GM19099 (cell line): ENCODE measurements around the gene KCNE1.

ENCODE experiments used
- POLR2A ChIP-seq: IDR thresholded peaks from 3 replicates; pipeline ENCODE4 v1.6.1; 2011; ENCODE audit warnings: low read depth; ENCODE audit not compliant: insufficient read length; ENCODE audit errors: extremely low read depth

Gene KCNE1

GRCh38 chr21:34511787-34512455, at the start of gene KCNE1:
Gene KCNE1, minus strand, starts transcription at chr21:34512210. Its CDS starts 62,576 bp downstream, at chr21:34449634.
- TF ChIP-seq POLR2A: no peak

DNA sequence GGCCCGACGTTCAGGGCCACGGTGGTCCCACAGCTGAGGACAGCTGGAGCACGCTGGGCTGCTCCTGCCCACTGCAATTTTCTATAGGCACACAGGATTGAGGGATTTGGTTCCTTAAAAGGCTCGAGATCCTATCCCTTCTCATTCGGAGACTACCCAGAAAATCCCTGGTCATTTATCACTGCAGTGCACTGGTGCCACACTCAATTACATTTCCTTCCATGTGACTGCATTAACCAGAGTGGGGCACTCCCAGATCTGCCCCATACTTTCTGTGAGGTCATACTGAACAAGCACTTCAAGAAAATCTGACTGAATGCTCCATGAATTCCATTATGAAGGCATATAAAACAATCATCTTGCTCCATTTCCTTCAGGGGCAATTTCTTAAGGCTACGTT, 49.8 kb upstream of the KCNE1 start:
- TF ChIP-seq POLR2A: no peak

- TF ChIP-seq POLR2A: no peak
Measured at GRCh38 chr21:34560609-34561008, 48.6 kb upstream of the KCNE1 start.

DNA sequence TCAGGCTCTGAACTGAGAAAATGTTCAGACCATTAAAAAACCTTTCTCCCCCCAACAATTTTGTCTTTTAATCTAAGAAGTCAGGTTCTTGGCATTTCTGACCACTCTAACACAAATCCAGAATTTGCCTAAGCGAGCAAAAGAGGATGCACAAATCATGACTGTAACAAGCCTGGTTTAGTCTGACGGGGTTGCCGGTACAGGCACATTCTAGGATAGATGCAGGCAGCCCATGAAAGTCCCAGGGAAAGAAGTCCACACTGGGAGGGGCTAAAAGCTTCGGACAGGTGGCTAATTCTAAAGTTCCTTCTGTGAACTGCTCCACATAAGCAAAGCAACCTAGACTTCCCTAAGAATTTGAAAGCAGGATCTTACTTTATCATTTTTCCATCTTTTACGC, 48.0 kb upstream of the KCNE1 start:
- no peak for TF ChIP-seq POLR2A

DNA sequence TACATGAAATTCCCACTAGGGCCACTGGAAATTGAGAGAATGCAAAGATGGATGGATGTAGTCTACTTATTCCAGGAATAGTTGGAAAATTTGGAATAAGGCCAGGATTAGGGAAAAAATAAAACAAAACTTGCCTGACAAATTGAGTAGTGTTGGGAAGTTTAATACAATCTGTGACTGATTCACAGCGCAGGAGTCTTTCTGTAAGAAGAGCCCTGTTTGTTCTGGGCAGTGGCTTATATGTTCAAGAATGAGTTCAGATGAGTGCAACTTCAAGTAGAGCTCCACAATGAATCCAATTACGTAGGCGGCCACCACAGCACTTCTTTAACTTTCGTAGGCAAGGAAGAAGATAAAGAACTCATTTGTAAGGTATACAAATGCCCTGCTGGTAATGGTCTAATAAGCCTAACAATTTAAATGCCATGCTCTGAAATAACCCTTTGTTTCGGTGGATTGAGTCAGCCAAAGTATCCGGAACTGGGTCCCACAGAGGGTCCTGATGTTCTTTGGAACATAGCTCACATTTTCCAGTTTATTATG, 47.1 kb upstream of the KCNE1 start:
- TF ChIP-seq POLR2A: no peak

DNA sequence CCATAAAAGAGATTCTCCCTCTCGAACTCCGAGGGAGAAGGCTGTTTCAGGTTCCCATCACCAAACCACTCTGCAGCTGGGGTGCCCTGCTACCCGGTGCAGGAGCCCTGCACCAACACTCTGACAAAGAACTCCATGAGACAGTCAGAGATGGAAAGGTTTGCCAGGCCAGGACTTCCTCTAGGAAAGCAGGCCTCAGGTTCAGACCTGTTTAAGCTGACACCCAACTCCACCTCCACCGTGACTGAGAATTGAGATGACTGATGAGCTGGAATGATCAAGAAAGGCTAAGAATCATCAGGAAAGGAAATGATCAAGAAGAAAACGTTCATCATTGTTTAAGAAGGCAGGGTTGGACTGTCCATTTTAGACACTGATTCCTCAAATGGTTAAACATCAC, 46.2 kb upstream of the KCNE1 start:
- no peak for TF ChIP-seq POLR2A

DNA sequence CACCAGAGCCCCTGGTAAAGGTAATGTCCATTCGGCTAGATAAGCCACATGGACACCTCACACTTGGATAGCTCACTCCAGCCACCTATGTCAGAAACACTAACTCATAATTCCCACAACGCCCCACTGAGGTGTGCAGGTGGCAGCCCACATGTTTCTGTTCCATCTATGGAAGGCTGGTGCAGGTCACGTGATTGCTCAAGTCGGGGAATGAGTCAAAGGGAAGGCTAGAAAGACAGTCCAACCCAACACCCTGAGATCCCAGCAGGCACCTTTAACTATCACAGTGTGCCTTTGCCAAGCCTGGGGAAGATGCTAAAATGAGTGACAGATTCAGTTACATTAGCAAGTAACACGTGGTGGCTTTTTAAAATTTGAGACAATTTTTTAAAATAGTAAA, 45.3 kb upstream of the KCNE1 start:
- no peak for TF ChIP-seq POLR2A

DNA sequence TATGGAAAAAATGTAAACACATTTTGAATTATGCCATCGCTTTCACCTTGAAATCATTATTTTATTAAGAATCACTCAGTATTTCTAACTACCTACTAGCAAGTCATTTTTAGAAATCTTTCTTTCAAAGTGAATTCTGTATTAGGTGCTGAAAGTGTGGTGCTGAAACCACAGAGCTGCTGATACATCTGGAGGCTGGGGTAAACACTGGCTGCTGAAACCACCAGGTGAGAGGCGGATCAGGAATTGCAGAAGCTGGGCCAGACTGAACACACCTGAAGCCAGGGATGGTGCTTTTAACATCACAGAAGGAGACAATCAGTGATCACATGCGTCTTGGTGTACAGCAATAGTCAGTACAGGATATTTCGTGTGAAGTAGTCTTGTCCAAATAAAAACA, 42.2 kb upstream of the KCNE1 start:
- no peak for TF ChIP-seq POLR2A

DNA sequence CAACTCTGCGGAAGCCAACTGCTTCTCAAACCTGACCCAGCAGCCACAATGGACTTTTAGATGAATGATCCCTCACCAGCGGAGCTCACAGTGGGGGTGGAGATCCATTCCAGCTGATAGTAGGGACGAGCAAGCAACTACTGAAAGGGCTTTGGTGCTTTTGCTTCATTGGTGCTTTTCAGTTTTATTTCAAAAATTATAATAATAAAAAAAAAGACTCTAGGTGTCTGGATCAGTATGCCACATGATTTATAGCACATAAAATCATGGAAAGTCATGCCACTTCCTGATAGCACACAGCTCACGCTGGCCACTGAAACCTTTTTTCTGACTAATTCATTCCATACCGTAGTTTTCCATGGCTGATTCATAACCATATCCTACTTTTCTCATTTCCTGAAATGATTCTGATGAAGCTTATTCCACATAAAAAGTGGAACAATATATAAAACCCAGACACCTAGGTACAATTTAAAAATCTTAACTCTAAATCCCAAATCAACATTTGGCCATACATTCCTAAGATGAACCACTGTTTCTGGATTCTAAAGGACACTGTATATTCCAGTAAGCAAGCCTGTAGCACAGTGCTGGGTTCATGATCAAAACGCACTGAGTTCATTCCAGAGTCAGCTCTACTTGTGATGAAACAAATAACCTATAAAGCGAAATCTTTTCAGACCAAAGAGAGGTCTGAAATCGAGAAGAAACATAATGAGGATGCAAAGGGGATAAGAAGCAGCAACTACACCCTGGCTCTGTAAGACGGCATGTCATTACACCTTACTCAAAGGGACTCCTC, 41.3 kb upstream of the KCNE1 start:
- no peak for TF ChIP-seq POLR2A

- TF ChIP-seq POLR2A: no peak
Measured at GRCh38 chr21:34552360-34553098, 40.5 kb upstream of the KCNE1 start.

DNA sequence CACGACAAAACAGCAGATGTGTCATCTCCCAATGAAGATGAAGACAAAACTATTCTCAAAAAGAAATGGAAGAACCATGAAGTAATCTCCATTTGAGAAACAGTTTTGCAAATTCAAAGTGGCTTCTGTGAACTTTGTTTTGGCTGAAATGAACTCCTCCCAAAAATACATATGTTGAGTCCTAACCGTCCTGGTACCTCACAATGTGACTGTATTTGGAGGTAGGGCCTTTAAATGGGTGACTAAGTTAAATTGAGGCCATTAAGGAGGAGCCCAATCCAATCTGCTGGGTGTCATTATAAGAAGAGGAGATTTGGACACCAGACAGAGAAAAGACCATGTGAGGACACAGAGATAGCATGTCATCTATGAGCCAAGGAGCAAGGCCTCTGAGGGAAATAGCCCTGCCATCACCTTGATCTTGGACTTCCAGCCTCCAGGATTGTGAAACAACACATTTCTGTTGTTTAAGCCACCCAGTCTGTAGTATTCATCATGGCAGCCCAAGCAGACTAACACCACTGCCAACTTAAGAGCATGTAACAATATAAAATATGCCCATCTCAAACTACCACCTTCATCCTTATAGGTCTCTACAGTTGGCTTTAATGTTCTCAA, 38.3 kb upstream of the KCNE1 start:
- TF ChIP-seq POLR2A: no peak

- TF ChIP-seq POLR2A: no peak
Measured at GRCh38 chr21:34548781-34549376, 36.9 kb upstream of the KCNE1 start.

DNA sequence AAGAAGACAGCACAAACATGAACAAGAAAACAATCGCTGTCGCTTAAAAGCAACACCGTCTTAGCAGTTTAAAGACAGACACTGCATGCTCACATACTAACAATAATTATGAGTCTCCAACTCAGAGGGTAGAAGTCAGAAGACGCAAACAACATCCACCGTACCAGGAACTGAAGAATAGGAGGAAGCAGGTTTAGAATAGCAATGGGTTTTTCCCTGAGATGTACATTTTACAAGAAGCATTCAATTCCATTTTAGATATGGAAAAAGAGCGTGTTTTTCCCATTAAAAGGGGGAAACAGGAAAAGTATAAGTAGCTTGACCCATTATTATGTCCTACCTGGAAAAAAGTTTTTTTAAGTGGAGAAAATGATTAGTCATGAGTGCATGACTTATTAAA, 34.5 kb upstream of the KCNE1 start:
- no peak for TF ChIP-seq POLR2A

- TF ChIP-seq POLR2A: no peak
Measured at GRCh38 chr21:34545079-34545884, 33.3 kb upstream of the KCNE1 start.
